ENCODE results near the gene CDKAL1. TPM values are rescaled to one million over a fixed set of nuclear protein-coding genes. Genes with fewer than 3 reads are reported as not detected.

CDKAL1 gene
- total and polyA plus RNA-seq, 9 of the 15 experiments (the other 6 are each of a cell fraction or from before 2014, with no cell fraction given), result 11.2 to 36.3 (median 20.1) TPM

DNA sequence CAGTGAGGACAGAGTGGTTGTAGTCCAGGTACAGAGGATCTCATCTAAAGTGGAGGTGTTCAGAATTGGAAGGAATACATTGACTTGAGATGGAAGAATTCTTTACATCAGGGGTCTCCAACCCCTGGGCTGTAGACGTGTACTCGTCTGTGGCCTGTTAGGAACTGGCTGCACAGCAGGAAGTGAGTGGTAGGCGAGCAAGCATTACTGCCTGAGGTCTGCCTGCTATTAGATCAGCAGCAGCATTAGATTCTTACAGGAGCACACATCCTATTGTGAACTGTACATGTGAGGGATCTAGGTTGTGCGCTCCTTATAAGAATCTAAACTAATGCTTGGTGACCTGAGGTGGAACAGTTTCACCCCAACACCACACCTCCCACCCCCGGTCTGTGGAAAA, 121.1 kb downstream of the CDKAL1 start:
- intact Hi-C loops (cut with micrococcal nuclease) (no loop called here), in situ Hi-C loops (cut with MboI) (no loop called here)
- Histone ChIP-seq H3K9me3 (replicated peaks; ENCODE audit: control insufficient read depth, insufficient read depth, low read depth, low read length) (no peaks in the 10 kb centered on the region), H3K4me2 (ENCODE audit: insufficient read depth, low read length) (no peak overlapping the region), H3K27me3 (ENCODE audit: control insufficient read depth in 2 of 2, insufficient read depth in 2 of 2, low read length in 2 of 2) (no peaks in the 10 kb centered on the region), H3K27ac (ENCODE audit: extremely low read depth, low read depth, low read length) (no peak overlapping the region), H3K79me2 (ENCODE audit: control insufficient read depth, insufficient read depth, low read length) (peaks cover 28% of the 10 kb centered on the region), H2AFZ (ENCODE audit: low read depth, low read length) (no peak overlapping the region), H3K4me3 (no peak overlapping the region), H3K9me1 (ENCODE audit: control insufficient read depth, insufficient read depth, low read length) (no peaks in the 10 kb centered on the region), H3K36me3 (ENCODE audit: control insufficient read depth, insufficient read depth, low read length) (no peaks in the 10 kb centered on the region; the same call in 2 of the 3 replicates), H3K4me1 (replicated peaks in 1 of 2; ENCODE audit: control insufficient read depth in 2 of 2, insufficient read depth in 2 of 2, low read length in 2 of 2) (peaks cover 0 to 14% of the 10 kb centered on the region in 2 experiments; a peak in 4 of 5 replicates), H3K9ac (ENCODE audit: insufficient read depth in 1 of 2, low read depth in 2 of 2, low read length in 2 of 2) (no peak overlapping the region), H4K20me1 (replicated peaks; ENCODE audit: control insufficient read depth, insufficient read depth, low read length) (no peaks in the 10 kb centered on the region)
- TF ChIP-seq HNRNPK (IDR thresholded peaks at IDR 0.05; ENCODE audit: low read depth, low read length, poor library complexity, severe bottlenecking), result no peak
- FAIRE-seq, result no peak
- POLR2A ChIA-PET, result no interaction called here
- no peak for ATAC-seq
- WGBS (ENCODE audit: insufficient coverage, low coverage, missing lambda C conversion rate), result 85% methylated on average over 5 of the region's 5 CpGs
- DNase-seq (ENCODE audit: extremely low read depth in 1 of 4, low spot score in 3 of 4), result no peak
- CTCF ChIA-PET (ENCODE audit: low intra/inter-chr PET ratio), result no interaction called here
- no TSS peak for BruUV-seq (replicated peaks)

DNA sequence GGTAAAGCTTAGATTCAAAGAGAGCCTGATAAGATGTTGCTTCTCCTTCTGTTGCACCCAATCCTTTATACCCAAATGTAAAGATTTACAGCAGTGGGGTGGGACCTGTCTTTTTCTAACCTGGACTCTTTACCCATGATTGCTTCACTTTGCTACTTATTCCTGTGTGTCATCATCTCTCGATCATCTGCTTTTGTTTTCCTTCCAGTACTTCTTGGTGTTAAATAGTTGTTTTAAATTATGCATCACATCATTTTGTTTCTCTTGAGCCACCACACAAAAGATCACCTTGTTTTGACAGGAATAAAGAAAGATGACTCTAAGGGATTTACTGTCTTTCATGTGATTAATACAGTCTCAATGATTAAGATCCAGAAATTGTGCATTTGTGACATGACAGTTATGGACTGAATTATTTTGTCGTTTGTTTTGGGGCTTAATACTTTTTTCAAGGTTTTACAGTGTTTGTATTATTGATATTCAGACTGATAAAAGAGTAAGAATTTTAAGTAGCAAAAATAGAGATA, 123.1 kb downstream of the CDKAL1 start:
- CTCF ChIA-PET (ENCODE audit: low intra/inter-chr PET ratio), result no interaction called here
- no peak overlapping the region for H3K4me3 ChIP-seq
- no TSS peak for BruUV-seq (replicated peaks)
- WGBS (ENCODE audit: insufficient coverage, low coverage, missing lambda C conversion rate), result 45% methylated on average over 2 of the region's 2 CpGs
- DNase-seq (ENCODE audit: extremely low read depth in 1 of 4, low spot score in 3 of 4) (no peak), FAIRE-seq (no peak), ATAC-seq (no peak)
- H3K27me3 ChIP-seq (ENCODE audit: control insufficient read depth in 2 of 2, insufficient read depth in 2 of 2, low read length in 2 of 2), result no peaks in the 10 kb centered on the region
- no peaks in the 10 kb centered on the region; the same call in 2 of the 3 replicates for H3K36me3 ChIP-seq (ENCODE audit: control insufficient read depth, insufficient read depth, low read length)
- in situ Hi-C loops (cut with MboI) (no loop called here), intact Hi-C loops (cut with micrococcal nuclease) (no loop called here)
- H3K9ac ChIP-seq (ENCODE audit: insufficient read depth in 1 of 2, low read depth in 2 of 2, low read length in 2 of 2), result no peak overlapping the region
- H2AFZ ChIP-seq (ENCODE audit: low read depth, low read length), result no peak overlapping the region
- no peaks in the 10 kb centered on the region for H3K9me3 ChIP-seq (replicated peaks; ENCODE audit: control insufficient read depth, insufficient read depth, low read depth, low read length)
- no peaks in the 10 kb centered on the region for H3K9me1 ChIP-seq (ENCODE audit: control insufficient read depth, insufficient read depth, low read length)
- no peak overlapping the region for H3K4me2 ChIP-seq (ENCODE audit: insufficient read depth, low read length)
- POLR2A ChIA-PET, result interaction anchor here (1.3 kb wide), 1 partner anchor 11 kb away, joined by 3 read pairs; no protein-coding TSS in a partner anchor
- H3K79me2 ChIP-seq (ENCODE audit: control insufficient read depth, insufficient read depth, low read length), result peaks cover 26% of the 10 kb centered on the region
- H3K27ac ChIP-seq (ENCODE audit: extremely low read depth, low read depth, low read length), result no peak overlapping the region
- H3K4me1 ChIP-seq (replicated peaks in 1 of 2; ENCODE audit: control insufficient read depth in 2 of 2, insufficient read depth in 2 of 2, low read length in 2 of 2), result peaks cover 0 to 9% of the 10 kb centered on the region in 2 experiments; a peak in 4 of 5 replicates
- no peaks in the 10 kb centered on the region for H4K20me1 ChIP-seq (replicated peaks; ENCODE audit: control insufficient read depth, insufficient read depth, low read length)
- TF ChIP-seq ZNF707 (CRISPR knock-in tag; conservative IDR thresholded peaks at IDR 0.05), result no peak
- 0 out of 2 replicates have a peak, but pooled peaks have one; percentile 25 for TF ChIP-seq MECOM (CRISPR knock-in tag; IDR thresholded peaks at IDR 0.05)
- TF ChIP-seq, protein P1, sequence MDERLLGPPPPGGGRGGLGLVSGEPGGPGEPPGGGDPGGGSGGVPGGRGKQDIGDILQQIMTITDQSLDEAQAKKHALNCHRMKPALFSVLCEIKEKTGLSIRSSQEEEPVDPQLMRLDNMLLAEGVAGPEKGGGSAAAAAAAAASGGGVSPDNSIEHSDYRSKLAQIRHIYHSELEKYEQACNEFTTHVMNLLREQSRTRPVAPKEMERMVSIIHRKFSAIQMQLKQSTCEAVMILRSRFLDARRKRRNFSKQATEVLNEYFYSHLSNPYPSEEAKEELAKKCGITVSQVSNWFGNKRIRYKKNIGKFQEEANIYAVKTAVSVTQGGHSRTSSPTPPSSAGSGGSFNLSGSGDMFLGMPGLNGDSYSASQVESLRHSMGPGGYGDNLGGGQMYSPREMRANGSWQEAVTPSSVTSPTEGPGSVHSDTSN (CRISPR knock-in tag; IDR thresholded peaks at IDR 0.05; ENCODE audit: low read depth), result no peak
- TF ChIP-seq, protein P1 (tag; conservative IDR thresholded peaks at IDR 0.05; ENCODE audit: low read depth), result peak; percentile 25; the same call in 1 of the 2 replicates
- no peak for TF ChIP-seq ETV6 (IDR thresholded peaks at IDR 0.05; ENCODE audit: borderline replicate concordance in 1 of 2, low read depth in 2 of 2, low read length in 1 of 2)
- TF ChIP-seq ETV6 (CRISPR knock-in tag; IDR thresholded peaks at IDR 0.05; ENCODE audit: borderline replicate concordance), result no peak
- TF ChIP-seq FOSL1 (tag; conservative IDR thresholded peaks at IDR 0.05), result no peak
- TF ChIP-seq CEBPB (tag; IDR thresholded peaks at IDR 0.05), result peak; percentile 29; the same call in 1 of the 2 replicates
- TF ChIP-seq, protein P2, sequence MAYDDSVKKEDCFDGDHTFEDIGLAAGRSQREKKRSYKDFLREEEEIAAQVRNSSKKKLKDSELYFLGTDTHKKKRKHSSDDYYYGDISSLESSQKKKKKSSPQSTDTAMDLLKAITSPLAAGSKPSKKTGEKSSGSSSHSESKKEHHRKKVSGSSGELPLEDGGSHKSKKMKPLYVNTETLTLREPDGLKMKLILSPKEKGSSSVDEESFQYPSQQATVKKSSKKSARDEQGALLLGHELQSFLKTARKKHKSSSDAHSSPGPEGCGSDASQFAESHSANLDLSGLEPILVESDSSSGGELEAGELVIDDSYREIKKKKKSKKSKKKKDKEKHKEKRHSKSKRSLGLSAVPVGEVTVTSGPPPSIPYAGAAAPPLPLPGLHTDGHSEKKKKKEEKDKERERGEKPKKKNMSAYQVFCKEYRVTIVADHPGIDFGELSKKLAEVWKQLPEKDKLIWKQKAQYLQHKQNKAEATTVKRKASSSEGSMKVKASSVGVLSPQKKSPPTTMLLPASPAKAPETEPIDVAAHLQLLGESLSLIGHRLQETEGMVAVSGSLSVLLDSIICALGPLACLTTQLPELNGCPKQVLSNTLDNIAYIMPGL (CRISPR knock-in tag; IDR thresholded peaks at IDR 0.05), result no peak
- no peak for TF ChIP-seq U2AF1 (optimal IDR thresholded peaks at IDR 0.05; ENCODE audit: low read depth, low read length)
- TF ChIP-seq GATAD2B (IDR thresholded peaks at IDR 0.05; ENCODE audit: borderline replicate concordance), result no peak

All from K562 (cell line).